Tibial nerve (tissue), 4 donors: ENCODE measurements around the gene CTH. TPM values are rescaled to one million over a fixed set of nuclear protein-coding genes. Genes with fewer than 3 reads are reported as not detected.
"Not testable (repeated sequence)": the region's sequence is repeated elsewhere in the genome, so short reads cannot be mapped to it uniquely, and the experiment has no call there.

ENCODE experiments used
- DNase-seq, 2 donors: peaks; one replicate each; pipeline ENCODE4 v3.0.0-alpha.2; 2019; ENCODE audit warnings: low spot score in 2 of 2
- H3K27ac ChIP-seq, 4 donors: fragments of 200-600 bp; sonication (generic) in 3 of 4; one replicate each; pipeline ENCODE4 v1.5.1; 2017 to 2019; ENCODE audit warnings: mild to moderate bottlenecking in 1 of 4
- H3K27me3 ChIP-seq, 2 donors: fragments of 200-600 bp; sonication (generic) in 1 of 2; one replicate each; pipeline versions ENCODE4 v1.5.1 to v1.6.0; 2017 to 2019
- H3K36me3 ChIP-seq, 3 donors: fragments of 200-600 bp; sonication (generic); one replicate each; pipeline ENCODE4 v1.5.1; 2018 to 2019
- H3K4me1 ChIP-seq, 4 donors: fragments of 200-600 bp; sonication (generic) in 3 of 4; one replicate each; pipeline ENCODE4 v1.5.1; 2017 to 2019
- H3K4me3 ChIP-seq, 4 donors: fragments of 200-600 bp; sonication (generic) in 3 of 4; one replicate each; pipeline ENCODE4 v1.5.1; 2017 to 2019; ENCODE audit warnings: mild to moderate bottlenecking in 1 of 4, moderate library complexity in 1 of 4
- H3K9me3 ChIP-seq, 4 donors: fragments of 200-600 bp; sonication (generic) in 3 of 4; one replicate each; pipeline ENCODE4 v1.5.1; 2017 to 2019
- EP300 ChIP-seq, 2 donors: sonication (generic); formaldehyde crosslinking; IDR thresholded peaks; one replicate each; pipeline ENCODE4 v1.6.1; 2017; ENCODE audit warnings: antibody characterized with exemption in 2 of 2, mild to moderate bottlenecking in 1 of 2
- POLR2A ChIP-seq, 2 donors: fragments of 450-650 bp; IDR thresholded peaks; one replicate each; pipeline ENCODE4 v1.6.1; 2017; ENCODE audit warnings: antibody characterized with exemption in 2 of 2, mild to moderate bottlenecking in 2 of 2, moderate library complexity in 2 of 2
- WGBS, 2 donors: methylation state at CpG; one replicate each; pipeline ENCODE4 v1.1.5; 2018; 5-methylcytosine and 5-hydroxymethylcytosine counted together
- total RNA-seq, 4 donors: library from RNA; depleted of rRNA; stranded (reverse); fragments of >200 nt; gene quantifications; one replicate each; pipeline ENCODE4 v1.1.0, GENCODE V29; 2016
- TF ChIP-seq, protein P1 (sequence below), 5 experiments: fragments of 200-600 bp in 3 of 5; fragments of 450-650 bp in 2 of 5; sonication (generic) in 3 of 5; IDR thresholded peaks; one replicate each; pipeline ENCODE4 v1.5.1; 2016 to 2019; ENCODE audit warnings: antibody characterized with exemption in 5 of 5, mild to moderate bottlenecking in 3 of 5, moderate library complexity in 2 of 5

CTH gene
- total RNA-seq, 4 donors from 2014 or later, result 5.7 to 12.2 (median 9.4) TPM

DNA sequence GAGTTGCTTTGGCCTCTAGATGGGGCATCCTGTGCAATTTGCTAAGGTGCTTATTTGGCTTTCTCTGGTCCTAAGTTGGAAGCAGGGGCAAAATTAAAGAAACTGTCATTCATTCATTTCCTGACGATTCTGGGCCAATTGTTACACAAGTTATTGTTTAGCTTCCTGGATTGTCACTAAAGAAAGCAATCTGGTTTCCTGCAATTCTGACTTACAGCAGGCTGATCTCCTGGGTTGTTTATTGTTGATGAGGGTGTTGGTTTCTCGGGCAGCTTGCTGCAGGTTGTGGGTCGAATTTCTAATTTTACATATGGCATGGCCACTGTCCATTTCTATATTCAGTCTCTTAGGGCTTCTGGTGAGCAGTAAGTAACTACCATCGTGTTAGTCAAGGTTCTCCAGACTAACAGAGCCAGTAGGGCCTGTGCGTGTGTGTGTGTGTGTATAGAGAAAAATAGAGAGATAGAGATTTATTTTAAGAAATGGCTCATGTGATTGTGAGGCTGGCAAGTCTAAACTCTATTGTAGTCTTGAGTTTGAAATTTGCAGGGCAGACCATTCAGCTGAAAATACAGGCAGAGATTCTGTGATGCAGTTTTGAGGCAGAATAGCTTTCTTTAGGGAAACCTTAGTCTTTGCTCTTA lies 30.4 kb downstream of the CTH start:
- no peak for DNase-seq
- no peak overlapping the region for H3K27ac ChIP-seq
- WGBS, 2 donors, result 69% methylated on average over 5 of the region's 5 CpGs
- no peaks in the 10 kb centered on the region for H3K27me3 ChIP-seq
- TF ChIP-seq EP300 (IDR thresholded peaks at IDR 0.05) (no peak), POLR2A (IDR thresholded peaks at IDR 0.05) (no peak)
- no peaks in the 10 kb centered on the region for H3K9me3 ChIP-seq
- no peak overlapping the region for H3K4me3 ChIP-seq
- peaks cover 0 to 17% (median 6%) of the 10 kb centered on the region in 3 donors for H3K36me3 ChIP-seq
- peaks cover 0 to 7% (median 3%) of the 10 kb centered on the region in 4 donors for H3K4me1 ChIP-seq

DNA sequence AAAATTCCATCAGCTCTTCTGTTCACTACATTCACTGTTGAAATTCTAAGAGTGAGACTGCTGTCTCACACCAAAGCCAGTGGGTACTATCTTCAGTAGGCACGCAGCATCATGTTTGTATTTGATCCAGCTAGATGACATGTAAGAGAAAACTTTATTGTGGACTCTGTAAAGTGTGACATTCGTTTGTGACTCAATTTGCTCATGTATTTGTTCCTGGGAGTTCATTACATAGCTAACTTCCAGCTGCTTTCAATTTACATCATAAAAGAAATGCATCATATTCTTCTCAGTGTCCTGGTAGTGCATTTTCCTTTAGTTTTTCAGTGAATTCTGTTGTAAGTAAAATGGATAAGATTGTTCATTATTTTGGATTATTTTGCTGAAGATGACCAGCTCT lies 31.4 kb downstream of the CTH start:
- H3K36me3 ChIP-seq, result peaks cover 0 to 16% (median 6%) of the 10 kb centered on the region in 3 donors
- no peak overlapping the region for H3K4me3 ChIP-seq
- H3K9me3 ChIP-seq, result no peaks in the 10 kb centered on the region
- H3K27me3 ChIP-seq, result no peaks in the 10 kb centered on the region
- DNase-seq, result no peak
- no peak for TF ChIP-seq EP300 (IDR thresholded peaks at IDR 0.05)
- TF ChIP-seq, protein P1, sequence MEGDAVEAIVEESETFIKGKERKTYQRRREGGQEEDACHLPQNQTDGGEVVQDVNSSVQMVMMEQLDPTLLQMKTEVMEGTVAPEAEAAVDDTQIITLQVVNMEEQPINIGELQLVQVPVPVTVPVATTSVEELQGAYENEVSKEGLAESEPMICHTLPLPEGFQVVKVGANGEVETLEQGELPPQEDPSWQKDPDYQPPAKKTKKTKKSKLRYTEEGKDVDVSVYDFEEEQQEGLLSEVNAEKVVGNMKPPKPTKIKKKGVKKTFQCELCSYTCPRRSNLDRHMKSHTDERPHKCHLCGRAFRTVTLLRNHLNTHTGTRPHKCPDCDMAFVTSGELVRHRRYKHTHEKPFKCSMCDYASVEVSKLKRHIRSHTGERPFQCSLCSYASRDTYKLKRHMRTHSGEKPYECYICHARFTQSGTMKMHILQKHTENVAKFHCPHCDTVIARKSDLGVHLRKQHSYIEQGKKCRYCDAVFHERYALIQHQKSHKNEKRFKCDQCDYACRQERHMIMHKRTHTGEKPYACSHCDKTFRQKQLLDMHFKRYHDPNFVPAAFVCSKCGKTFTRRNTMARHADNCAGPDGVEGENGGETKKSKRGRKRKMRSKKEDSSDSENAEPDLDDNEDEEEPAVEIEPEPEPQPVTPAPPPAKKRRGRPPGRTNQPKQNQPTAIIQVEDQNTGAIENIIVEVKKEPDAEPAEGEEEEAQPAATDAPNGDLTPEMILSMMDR (IDR thresholded peaks at IDR 0.05), result no peak
- no peak for TF ChIP-seq POLR2A (IDR thresholded peaks at IDR 0.05)
- WGBS, 2 donors, result 57 to 72% methylated on average over 2 of the region's 2 CpGs
- H3K27ac ChIP-seq, result no peak overlapping the region
- peaks cover 0 to 7% (median 3%) of the 10 kb centered on the region in 4 donors for H3K4me1 ChIP-seq

DNA sequence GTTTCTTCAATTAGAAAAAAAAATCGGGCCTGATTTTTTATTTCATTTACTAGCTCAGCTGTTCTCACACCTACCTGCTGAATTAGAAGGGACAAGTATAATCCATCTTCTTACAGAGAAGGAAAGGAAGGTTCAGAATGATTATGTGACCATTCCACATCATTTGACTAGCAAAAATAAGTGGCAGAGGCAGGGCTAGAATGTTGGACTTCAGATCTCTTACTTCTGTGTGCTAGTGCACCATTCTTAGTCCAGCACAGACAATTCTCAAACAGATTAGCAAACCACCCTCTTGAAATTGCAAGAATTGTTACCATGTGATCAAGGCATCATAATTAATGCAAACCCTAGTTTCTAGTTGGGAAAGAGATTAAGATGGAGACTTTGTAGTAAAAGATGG lies 32.7 kb downstream of the CTH start:
- DNase-seq, result no peak
- Histone ChIP-seq H3K27me3 (no peaks in the 10 kb centered on the region), H3K36me3 (peaks cover 0 to 11% (median 4%) of the 10 kb centered on the region in 3 donors), H3K9me3 (no peaks in the 10 kb centered on the region), H3K4me3 (no peak overlapping the region), H3K4me1 (peaks cover 0 to 7% (median 3%) of the 10 kb centered on the region in 4 donors), H3K27ac (no peak overlapping the region)
- WGBS, 2 donors, result 58 to 65% methylated on average over 1 of the region's 1 CpG
- TF ChIP-seq, protein P1 (IDR thresholded peaks at IDR 0.05), result no peak
- TF ChIP-seq POLR2A (IDR thresholded peaks at IDR 0.05) (no peak), EP300 (IDR thresholded peaks at IDR 0.05) (no peak)

DNA sequence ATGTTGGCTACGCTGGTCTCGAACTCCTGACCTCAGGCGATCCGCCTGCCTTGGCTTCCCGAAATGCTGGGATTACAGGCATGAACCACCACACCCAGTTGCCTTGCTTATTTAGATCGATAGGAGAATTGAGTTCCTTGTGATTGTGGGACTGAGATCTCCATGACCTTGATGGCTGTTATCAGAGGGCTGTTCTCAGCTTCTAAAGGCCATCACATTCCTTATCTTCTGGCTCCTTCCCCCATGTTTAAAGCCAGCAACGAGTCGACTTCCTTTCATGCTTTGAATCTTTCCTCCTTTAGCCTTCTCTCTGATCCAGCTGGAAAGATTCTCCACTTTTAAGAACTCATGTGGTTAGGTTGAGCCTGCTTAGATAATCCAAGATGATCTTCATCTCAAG lies 38.0 kb downstream of the CTH start:
- 91% methylated on average over 8 of the region's 8 CpGs for WGBS, 2 donors
- no peak overlapping the region for H3K27ac ChIP-seq
- H3K4me1 ChIP-seq, result no peaks in the 10 kb centered on the region
- no peaks in the 10 kb centered on the region for H3K27me3 ChIP-seq
- H3K36me3 ChIP-seq, result no peaks in the 10 kb centered on the region
- H3K9me3 ChIP-seq, result no peaks in the 10 kb centered on the region
- TF ChIP-seq, protein P1 (IDR thresholded peaks at IDR 0.05), result no peak
- TF ChIP-seq EP300 (IDR thresholded peaks at IDR 0.05) (no peak), POLR2A (IDR thresholded peaks at IDR 0.05) (no peak)
- H3K4me3 ChIP-seq, result no peak overlapping the region
- DNase-seq, result no peak

DNA sequence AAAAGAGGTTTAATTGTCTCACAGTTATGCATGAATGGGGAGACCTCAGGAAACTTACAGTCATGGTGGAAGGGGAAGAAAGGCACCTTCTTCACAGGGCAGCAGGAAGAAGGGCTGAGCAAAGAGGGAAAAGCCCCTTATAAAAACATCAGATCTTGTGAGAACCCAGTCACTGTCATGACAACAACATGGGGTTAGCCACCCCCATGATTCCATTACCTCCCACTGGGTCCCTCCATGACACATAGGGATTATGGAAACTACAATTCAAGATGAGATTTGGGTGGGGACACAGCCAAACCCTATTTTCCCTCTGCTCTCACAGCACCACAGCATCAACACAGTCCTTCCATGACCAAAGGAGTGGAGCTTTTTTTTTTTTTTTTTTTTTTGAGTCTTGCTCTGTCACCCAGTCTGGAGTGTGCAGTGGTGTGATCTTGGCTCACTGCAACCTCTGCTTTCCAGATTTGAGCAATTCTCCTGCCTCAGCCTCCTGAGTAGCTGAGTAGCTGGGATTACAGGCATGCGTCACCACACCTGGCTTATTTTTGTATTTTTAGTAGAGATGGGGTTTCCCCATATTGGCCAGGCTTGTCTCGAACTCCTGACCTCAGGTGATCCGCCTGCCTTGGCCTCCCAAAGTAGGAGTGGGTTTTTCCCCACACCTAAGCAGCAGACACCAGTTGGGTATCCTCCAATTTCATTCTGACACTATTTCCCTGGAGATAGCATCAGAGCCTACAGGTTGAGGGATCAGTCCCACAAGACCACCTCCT lies 41.3 kb downstream of the CTH start:
- H3K36me3 ChIP-seq, H3K4me3 ChIP-seq, H3K27me3 ChIP-seq, H3K27ac ChIP-seq, H3K4me1 ChIP-seq, H3K9me3 ChIP-seq, DNase-seq: not testable (repeated sequence)
- WGBS, 2 donors, result 77 to 95% methylated on average over 3 of the region's 3 CpGs

DNA sequence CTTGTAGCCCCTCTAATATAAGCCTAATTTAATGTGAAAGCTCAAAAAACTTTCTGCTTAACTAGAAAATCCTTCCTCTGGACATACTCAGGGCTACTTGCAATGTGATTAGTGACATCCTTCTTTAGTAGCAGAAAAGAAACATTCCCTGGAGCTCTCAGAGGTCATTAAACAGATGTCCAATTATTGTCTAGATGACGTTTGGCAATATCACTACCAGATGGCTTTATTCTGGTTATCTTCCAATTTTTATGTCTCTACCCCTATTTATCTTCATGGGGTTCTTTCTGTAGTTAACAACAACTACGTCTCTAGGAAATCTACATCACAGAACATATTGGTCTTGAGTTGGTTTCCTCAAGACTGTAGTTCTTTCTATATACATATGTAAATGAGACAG lies 44.2 kb downstream of the CTH start:
- H3K4me3 ChIP-seq, result no peak overlapping the region
- H3K27me3 ChIP-seq, result no peaks in the 10 kb centered on the region
- TF ChIP-seq EP300 (IDR thresholded peaks at IDR 0.05) (no peak), POLR2A (IDR thresholded peaks at IDR 0.05) (no peak)
- TF ChIP-seq, protein P1 (IDR thresholded peaks at IDR 0.05), result no peak
- no peak for DNase-seq
- 47 to 53% methylated on average over 2 of the region's 2 CpGs for WGBS, 2 donors
- no peak overlapping the region for H3K27ac ChIP-seq
- no peaks in the 10 kb centered on the region for H3K36me3 ChIP-seq
- H3K4me1 ChIP-seq, result no peaks in the 10 kb centered on the region
- H3K9me3 ChIP-seq, result no peaks in the 10 kb centered on the region
